Measurements from ENCODE around the gene TMEM115. TPM values are rescaled to one million over a fixed set of nuclear protein-coding genes. Genes with fewer than 3 reads are reported as not detected.

TMEM115 gene
- total and polyA plus RNA-seq, 2 donors (not counting 3 experiments of a cell fraction or from before 2014, with no cell fraction given), result 44.7 to 65.5 TPM

GRCh38 chr3:50378757-50379156 lies 19.4 kb upstream of the TMEM115 start:
- FAIRE-seq, result no peak
- no peak overlapping the region for H3K4me3 ChIP-seq (replicated peaks in 1 of 3; ENCODE audit: insufficient read depth in 1 of 3, low read depth in 1 of 3, low read length in 3 of 3)
- H2AFZ ChIP-seq (ENCODE audit: low read depth, low read length), result no peak overlapping the region
- H3K9me1 ChIP-seq (replicated peaks; ENCODE audit: control insufficient read depth, extremely low read depth, insufficient read depth, low read length), result no peaks in the 10 kb centered on the region
- H3K36me3 ChIP-seq (ENCODE audit: control insufficient read depth in 2 of 2, extremely low read depth in 1 of 2, insufficient read depth in 2 of 2, low read length in 2 of 2), result no peaks in the 10 kb centered on the region
- no TSS peak for BruUV-seq (replicated peaks)
- no peak overlapping the region for H3K4me2 ChIP-seq (ENCODE audit: insufficient read depth, low read length)
- no peaks in the 10 kb centered on the region for H3K4me1 ChIP-seq (ENCODE audit: control insufficient read depth, extremely low read depth, insufficient read depth, low read length)
- CTCF ChIA-PET, result interaction anchor here (0.5 to 0.8 kb wide), 2 partner anchors 57 to 163 kb away, joined by 3 to 4 read pairs; no protein-coding TSS in a partner anchor
- no peaks in the 10 kb centered on the region for H3K79me2 ChIP-seq (ENCODE audit: control insufficient read depth, insufficient read depth, low read length)
- no peak for DNase-seq (ENCODE audit: low read depth, low spot score)
- no peaks in the 10 kb centered on the region for H4K20me1 ChIP-seq (replicated peaks; ENCODE audit: control insufficient read depth, extremely low read depth, insufficient read depth, low read length)
- intact Hi-C loops (cut with micrococcal nuclease) (no loop called here), dilution Hi-C loops (cut with MboI; ENCODE audit: extremely low pct_ligation_motif_present, low sequenced_read_pairs) (no loop called here)
- POLR2A ChIA-PET, result no interaction called here
- no peak overlapping the region for H3K27ac ChIP-seq (ENCODE audit: insufficient read depth, low read depth, low read length)
- H3K9ac ChIP-seq (replicated peaks; ENCODE audit: extremely low read depth, insufficient read depth, low read length), result no peak overlapping the region
- TF ChIP-seq POLR2A (IDR thresholded peaks at IDR 0.05; ENCODE audit: low read depth, low read length) (no peak), FOS (IDR thresholded peaks at IDR 0.05; ENCODE audit: borderline replicate concordance, insufficient read depth, low read length) (no peak), POLR2AphosphoS5 (IDR thresholded peaks at IDR 0.05; ENCODE audit: insufficient read depth, low read depth, low read length) (no peak), MYC (IDR thresholded peaks at IDR 0.05; ENCODE audit: low read depth, low read length) (no peak), JUN (IDR thresholded peaks at IDR 0.05; ENCODE audit: borderline replicate concordance, insufficient read depth, insufficient read length, low read depth) (no peak)
- TF ChIP-seq, protein P1, sequence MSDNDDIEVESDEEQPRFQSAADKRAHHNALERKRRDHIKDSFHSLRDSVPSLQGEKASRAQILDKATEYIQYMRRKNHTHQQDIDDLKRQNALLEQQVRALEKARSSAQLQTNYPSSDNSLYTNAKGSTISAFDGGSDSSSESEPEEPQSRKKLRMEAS (IDR thresholded peaks at IDR 0.05; ENCODE audit: insufficient read depth, insufficient read length), result no peak
- TF ChIP-seq, protein P2, sequence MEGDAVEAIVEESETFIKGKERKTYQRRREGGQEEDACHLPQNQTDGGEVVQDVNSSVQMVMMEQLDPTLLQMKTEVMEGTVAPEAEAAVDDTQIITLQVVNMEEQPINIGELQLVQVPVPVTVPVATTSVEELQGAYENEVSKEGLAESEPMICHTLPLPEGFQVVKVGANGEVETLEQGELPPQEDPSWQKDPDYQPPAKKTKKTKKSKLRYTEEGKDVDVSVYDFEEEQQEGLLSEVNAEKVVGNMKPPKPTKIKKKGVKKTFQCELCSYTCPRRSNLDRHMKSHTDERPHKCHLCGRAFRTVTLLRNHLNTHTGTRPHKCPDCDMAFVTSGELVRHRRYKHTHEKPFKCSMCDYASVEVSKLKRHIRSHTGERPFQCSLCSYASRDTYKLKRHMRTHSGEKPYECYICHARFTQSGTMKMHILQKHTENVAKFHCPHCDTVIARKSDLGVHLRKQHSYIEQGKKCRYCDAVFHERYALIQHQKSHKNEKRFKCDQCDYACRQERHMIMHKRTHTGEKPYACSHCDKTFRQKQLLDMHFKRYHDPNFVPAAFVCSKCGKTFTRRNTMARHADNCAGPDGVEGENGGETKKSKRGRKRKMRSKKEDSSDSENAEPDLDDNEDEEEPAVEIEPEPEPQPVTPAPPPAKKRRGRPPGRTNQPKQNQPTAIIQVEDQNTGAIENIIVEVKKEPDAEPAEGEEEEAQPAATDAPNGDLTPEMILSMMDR (IDR thresholded peaks at IDR 0.05; ENCODE audit: extremely low read depth in 1 of 2, insufficient read depth in 1 of 2, low read depth in 1 of 2, low read length in 2 of 2), result no peak
- no peaks in the 10 kb centered on the region for H3K27me3 ChIP-seq (ENCODE audit: control insufficient read depth in 2 of 2, insufficient read depth in 2 of 2, low read length in 2 of 2)
- H3K9me3 ChIP-seq (replicated peaks; ENCODE audit: control insufficient read depth, insufficient read depth, low read length), result no peaks in the 10 kb centered on the region
